Esophagus (tissue), 2 donors: Measurements from ENCODE around the gene TEX51. TPM values are rescaled to one million over a fixed set of nuclear protein-coding genes. Genes with fewer than 3 reads are reported as not detected.

Experiments used
- H3K27ac ChIP-seq, 2 donors: one replicate each; pipeline ENCODE4 v1.5.1; 2013; ENCODE audit warnings: low read depth in 2 of 2, mild to moderate bottlenecking in 2 of 2, inconsistent platforms in 1 of 2, low read length in 1 of 2, moderate library complexity in 1 of 2
- H3K27me3 ChIP-seq, 2 donors: one replicate each; pipeline ENCODE4 v1.6.1; 2013; ENCODE audit warnings: low read length in 2 of 2, control low read depth in 1 of 2, mild to moderate bottlenecking in 1 of 2; ENCODE audit not compliant: insufficient read depth in 2 of 2, control insufficient read depth in 1 of 2
- H3K36me3 ChIP-seq, 2 donors: one replicate each; pipeline ENCODE4 v1.6.1; 2013; ENCODE audit warnings: low read length in 1 of 2; ENCODE audit not compliant: control insufficient read depth in 2 of 2, insufficient read depth in 2 of 2
- H3K4me1 ChIP-seq, 2 donors: one replicate each; pipeline ENCODE4 v1.6.1; 2013; ENCODE audit warnings: low read length in 1 of 2; ENCODE audit not compliant: control insufficient read depth in 2 of 2, insufficient read depth in 2 of 2
- H3K4me3 ChIP-seq, 2 donors: one replicate each; pipeline ENCODE4 v1.5.1; 2013; ENCODE audit warnings: low read length in 2 of 2, mild to moderate bottlenecking in 2 of 2, low read depth in 1 of 2, moderate library complexity in 1 of 2
- H3K9me3 ChIP-seq, 2 donors: one replicate each; pipeline ENCODE4 v1.6.1; 2013; ENCODE audit warnings: mild to moderate bottlenecking in 2 of 2, low read depth in 1 of 2, low read length in 1 of 2, moderate library complexity in 1 of 2; ENCODE audit not compliant: control insufficient read depth in 2 of 2, insufficient read depth in 1 of 2
- WGBS, 2 donors: extraction: QIAGEN DNeasy Blood & Tissue Kit; methylation state at CpG; one replicate each; pipeline ENCODE4 v1.1.7; 2013; 5-methylcytosine and 5-hydroxymethylcytosine counted together
- polyA plus RNA-seq, 2 donors: library from polyadenylated mRNA; stranded (reverse); fragments of 200-250 nt; gene quantifications; one replicate each; pipeline ENCODE4 v1.2.3, GENCODE V29; 2013
- donor health status: healthy with polysubstance abuse.
- donor health status: Bipolar disorder and iron deficiency.

TEX51 gene
- not detected for polyA plus RNA-seq

DNA sequence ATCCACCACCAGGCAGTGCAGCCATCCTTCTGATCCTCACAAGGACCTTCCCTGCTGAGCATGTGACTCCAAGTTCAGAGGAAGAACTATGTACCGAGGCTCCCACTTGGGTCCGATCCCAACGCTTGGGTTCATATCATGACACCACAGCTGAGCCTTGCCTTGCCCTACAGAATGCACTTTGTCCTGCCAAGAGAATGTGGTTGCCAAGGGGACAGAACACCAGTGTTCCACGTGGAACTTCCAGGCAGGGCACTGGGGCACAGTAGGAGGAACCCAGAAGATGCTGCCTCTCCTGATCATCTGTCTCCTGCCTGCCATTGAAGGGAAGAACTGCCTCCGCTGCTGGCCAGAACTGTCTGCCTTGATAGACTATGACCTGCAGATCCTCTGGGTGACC lies at the start of gene TEX51:
TSS of gene TEX51 (plus strand) at position 255 of the 400 bp plus-strand sequence. CDS start at position 284, 29 bp downstream.
- Histone ChIP-seq H3K4me3 (no peak within 1 kb of the TSS), H3K27ac (no peak within 1 kb of the TSS), H3K27me3 (no peaks in the 10 kb centered on the region), H3K4me1 (no peaks in the 10 kb centered on the region), H3K9me3 (no peaks in the 10 kb centered on the region), H3K36me3 (no peaks in the 10 kb centered on the region)
- 76 to 80% methylated on average over 5 of the region's 5 CpGs for WGBS, 2 donors

DNA sequence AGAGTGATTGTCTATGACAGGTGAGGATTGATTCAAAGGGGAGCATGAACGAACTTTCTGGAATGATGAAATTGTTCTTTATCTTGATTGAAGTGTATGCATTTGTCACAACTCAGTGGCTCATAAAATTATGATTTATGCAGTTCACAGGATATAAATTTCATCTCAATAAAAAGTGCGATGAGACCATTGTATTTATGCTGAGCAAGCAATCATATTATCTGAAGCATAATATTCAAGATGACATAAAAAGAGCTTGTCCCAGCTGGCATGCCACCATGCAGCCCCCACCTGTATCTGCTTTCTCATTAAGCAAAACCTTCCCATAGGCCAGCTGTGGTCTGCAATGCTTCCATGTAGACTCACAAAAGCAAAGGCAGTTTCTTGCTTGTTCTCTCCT lies 49.6 kb upstream of the TEX51 start:
- Histone ChIP-seq H3K27ac (no peak overlapping the region), H3K36me3 (no peaks in the 10 kb centered on the region), H3K4me3 (no peak overlapping the region), H3K4me1 (no peaks in the 10 kb centered on the region), H3K9me3 (peaks cover 0 to 2% of the 10 kb centered on the region in 2 donors), H3K27me3 (no peaks in the 10 kb centered on the region)
- 66 to 73% methylated on average over 2 of the region's 2 CpGs for WGBS, 2 donors

DNA sequence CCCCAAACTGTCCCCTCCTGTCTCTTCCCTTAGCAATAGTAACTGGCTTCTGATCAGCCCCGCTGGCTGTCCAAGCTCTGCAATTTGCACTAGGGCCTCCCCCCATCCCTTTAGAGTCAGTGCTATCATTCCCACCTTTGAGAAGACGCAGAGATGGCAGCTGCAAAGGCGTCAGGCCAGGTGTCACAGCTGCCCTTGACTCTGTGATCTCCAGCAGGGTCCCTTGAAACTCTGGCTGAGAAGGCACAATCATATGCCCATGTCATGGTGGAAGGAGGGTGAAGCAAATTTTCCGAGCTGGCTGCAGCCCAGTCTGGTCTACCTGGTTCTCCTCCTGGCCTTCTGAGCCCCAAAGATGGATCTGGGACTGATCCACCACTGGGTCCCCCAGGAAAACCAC lies 49.2 kb upstream of the TEX51 start:
- H3K9me3 ChIP-seq, result peaks cover 0 to 2% of the 10 kb centered on the region in 2 donors
- H3K4me1 ChIP-seq, result no peaks in the 10 kb centered on the region
- H3K27me3 ChIP-seq, result no peaks in the 10 kb centered on the region
- no peaks in the 10 kb centered on the region for H3K36me3 ChIP-seq
- H3K4me3 ChIP-seq, result no peak overlapping the region
- 64 to 76% methylated on average over 4 of the region's 4 CpGs for WGBS, 2 donors
- H3K27ac ChIP-seq, result no peak overlapping the region

DNA sequence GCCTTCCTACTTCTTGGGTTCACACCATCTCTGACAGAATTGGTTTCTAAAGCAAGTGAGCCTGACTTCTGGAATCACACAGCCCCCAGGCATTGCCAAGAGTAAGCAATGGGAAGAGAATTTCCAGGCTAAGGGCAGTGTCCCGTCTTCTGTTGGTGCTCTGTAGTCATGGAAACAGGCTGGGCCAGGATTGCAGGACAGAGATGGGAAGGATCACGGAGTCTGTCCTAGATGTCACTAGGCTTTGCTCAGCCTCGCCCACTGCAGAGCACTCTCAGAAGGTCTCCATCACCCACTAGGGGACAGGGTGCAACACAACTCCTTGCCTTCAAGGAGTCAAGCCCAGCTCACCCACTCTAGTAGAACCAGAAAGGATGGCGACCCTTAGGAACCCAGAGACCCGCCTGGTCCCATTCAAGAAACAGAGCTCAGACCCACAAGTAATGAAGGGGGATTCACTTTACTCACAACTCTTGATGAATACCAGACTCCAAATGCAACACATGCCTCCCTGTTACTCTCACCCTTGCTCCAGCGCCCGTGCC lies 48.6 kb upstream of the TEX51 start:
- H3K27ac ChIP-seq, result no peak overlapping the region
- H3K27me3 ChIP-seq, result no peaks in the 10 kb centered on the region
- no peaks in the 10 kb centered on the region for H3K36me3 ChIP-seq
- no peak overlapping the region for H3K4me3 ChIP-seq
- 76 to 86% methylated on average over 7 of the region's 7 CpGs for WGBS, 2 donors
- H3K4me1 ChIP-seq, result no peaks in the 10 kb centered on the region
- peaks cover 0 to 2% of the 10 kb centered on the region in 2 donors for H3K9me3 ChIP-seq

DNA sequence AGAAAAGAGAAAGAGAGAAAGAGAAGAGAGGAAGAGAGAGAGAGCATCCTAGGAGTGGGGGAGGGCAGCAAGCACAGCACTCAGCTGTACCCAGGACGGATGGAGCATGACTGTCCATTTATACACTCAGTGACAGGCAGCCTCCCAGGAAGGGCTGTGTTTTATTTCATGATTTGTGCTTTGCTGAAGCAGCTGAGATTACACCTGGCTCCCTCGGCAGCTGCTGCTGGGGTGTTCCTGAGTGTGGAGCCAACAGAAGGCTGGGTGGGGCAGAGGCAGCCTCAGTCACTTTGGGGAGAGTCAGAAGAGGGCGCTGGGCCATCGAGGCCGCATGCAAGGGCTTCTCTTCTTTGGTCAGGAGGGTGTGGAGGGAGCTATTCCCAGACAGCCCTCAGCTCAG lies 47.8 kb upstream of the TEX51 start:
- Histone ChIP-seq H3K9me3 (peaks cover 0 to 2% of the 10 kb centered on the region in 2 donors), H3K36me3 (no peaks in the 10 kb centered on the region), H3K27me3 (no peaks in the 10 kb centered on the region), H3K27ac (no peak overlapping the region), H3K4me3 (no peak overlapping the region), H3K4me1 (no peaks in the 10 kb centered on the region)
- WGBS, 2 donors, result 61 to 63% methylated on average over 5 of the region's 5 CpGs

DNA sequence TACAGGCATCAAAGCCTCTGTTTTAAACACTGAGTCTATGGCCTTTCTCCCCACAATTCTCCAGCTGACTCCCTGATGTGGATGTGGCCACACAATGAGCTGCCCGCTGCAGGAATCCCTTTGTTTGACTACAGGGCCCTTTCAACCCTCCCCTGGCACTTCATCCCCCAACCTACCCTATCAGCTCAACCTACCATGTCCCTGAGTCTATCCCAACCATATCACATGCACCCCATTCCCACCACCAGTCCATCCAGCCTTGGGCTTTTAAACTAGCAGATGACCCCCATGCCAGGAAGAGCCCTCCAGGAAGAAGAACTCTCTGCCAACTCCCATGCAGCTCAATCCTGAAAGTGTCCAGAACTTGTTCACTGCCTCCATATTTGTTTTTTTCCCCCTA lies 46.9 kb upstream of the TEX51 start:
- Histone ChIP-seq H3K27ac (no peak overlapping the region), H3K9me3 (peaks cover 0 to 2% of the 10 kb centered on the region in 2 donors), H3K4me3 (no peak overlapping the region), H3K36me3 (no peaks in the 10 kb centered on the region), H3K4me1 (no peaks in the 10 kb centered on the region), H3K27me3 (no peaks in the 10 kb centered on the region)
- 70 to 75% methylated on average over 1 of the region's 1 CpG for WGBS, 2 donors

DNA sequence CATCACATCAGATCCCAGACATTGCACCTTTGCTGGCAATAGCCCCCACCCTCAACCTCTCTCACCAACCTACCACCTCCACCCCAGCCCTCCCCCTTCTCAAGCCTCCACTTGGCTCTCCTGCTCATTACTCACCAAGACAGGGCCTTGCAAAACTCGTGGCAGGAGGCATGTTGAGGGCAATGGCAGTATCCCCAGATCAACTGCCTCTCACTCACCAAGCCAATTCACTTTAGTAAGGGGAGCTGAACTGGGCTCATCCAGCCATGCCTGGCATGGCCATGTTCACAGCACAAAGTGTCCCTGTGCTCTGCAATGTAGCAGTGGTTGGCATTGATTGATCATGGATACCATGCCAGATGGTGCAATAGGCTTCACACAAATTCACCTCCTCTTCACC lies 46.3 kb upstream of the TEX51 start:
- Histone ChIP-seq H3K36me3 (no peaks in the 10 kb centered on the region), H3K27ac (no peak overlapping the region), H3K4me3 (no peak overlapping the region), H3K9me3 (peaks cover 0 to 2% of the 10 kb centered on the region in 2 donors), H3K4me1 (no peaks in the 10 kb centered on the region), H3K27me3 (no peaks in the 10 kb centered on the region)
- 28% methylated on average over 1 of the region's 1 CpG for WGBS, 2 donors

DNA sequence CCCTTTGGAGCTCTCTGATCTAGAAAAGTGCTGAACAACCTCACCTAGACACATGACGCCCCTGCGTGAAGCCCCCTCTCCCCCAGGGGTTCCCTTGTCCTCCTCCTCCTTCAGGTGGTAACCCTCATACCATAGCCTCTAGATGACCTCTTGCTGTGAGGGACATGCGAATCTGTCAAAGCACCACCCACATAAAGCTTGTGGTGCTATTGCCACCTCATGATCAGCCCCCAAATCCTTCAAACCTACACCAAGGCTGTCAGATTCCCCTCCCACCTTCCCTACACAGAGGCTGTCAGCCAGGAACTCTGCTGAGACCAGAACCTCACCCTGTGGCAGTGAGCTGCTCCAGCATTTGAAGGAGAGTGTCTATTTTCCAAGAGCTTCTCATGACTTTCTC lies 43.1 kb upstream of the TEX51 start:
- H3K27me3 ChIP-seq, result no peaks in the 10 kb centered on the region
- no peak overlapping the region for H3K4me3 ChIP-seq
- no peaks in the 10 kb centered on the region for H3K4me1 ChIP-seq
- no peaks in the 10 kb centered on the region for H3K9me3 ChIP-seq
- no peaks in the 10 kb centered on the region for H3K36me3 ChIP-seq
- no peak overlapping the region for H3K27ac ChIP-seq
- WGBS, 2 donors, result 71 to 82% methylated on average over 3 of the region's 3 CpGs

DNA sequence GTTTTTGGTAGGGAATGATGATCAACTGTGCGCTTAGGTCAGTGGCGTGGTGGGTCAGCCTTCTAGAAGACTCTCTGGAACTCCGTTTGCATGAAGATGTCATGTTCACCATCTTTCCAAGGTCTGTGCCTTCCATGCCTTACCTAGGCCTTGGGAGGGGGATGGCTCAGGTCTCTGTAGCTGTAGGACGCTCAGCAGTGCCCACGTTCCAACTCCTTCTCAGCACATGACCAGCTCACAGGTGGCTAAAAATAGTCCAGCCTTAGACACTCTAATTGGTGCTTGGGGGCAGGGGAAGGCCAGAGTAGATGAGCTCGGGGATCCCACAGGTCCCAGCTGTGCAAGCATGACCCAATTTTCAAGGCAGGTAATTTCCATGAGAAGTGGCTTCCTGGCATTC lies 42.3 kb upstream of the TEX51 start:
- WGBS, 2 donors, result 70 to 74% methylated on average over 6 of the region's 6 CpGs
- no peaks in the 10 kb centered on the region for H3K4me1 ChIP-seq

DNA sequence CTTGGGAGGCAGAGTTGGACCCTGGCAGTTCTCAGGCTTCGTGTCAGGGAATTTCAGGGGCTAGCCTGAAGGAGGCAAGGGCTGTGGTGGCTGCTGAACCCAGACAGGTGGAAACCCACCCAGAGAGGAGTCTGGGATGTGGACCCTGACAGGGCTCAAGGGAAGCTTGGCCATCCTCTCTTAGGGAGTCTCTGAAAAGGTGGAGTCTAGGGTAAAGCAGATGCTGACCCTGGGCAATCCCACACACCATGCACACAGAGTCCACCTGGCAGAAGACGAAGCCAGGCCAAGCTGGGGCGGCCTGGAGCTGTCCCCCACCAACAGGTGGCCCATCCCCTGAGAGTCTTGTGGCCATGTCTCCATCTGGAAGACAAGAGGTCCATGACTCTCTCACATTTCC lies 41.2 kb upstream of the TEX51 start:
- H3K36me3 ChIP-seq, result no peaks in the 10 kb centered on the region
- no peak overlapping the region for H3K4me3 ChIP-seq
- no peaks in the 10 kb centered on the region for H3K4me1 ChIP-seq
- H3K27ac ChIP-seq, result no peak overlapping the region
- H3K27me3 ChIP-seq, result no peaks in the 10 kb centered on the region
- H3K9me3 ChIP-seq, result no peaks in the 10 kb centered on the region
- WGBS, 2 donors, result 79 to 85% methylated on average over 3 of the region's 3 CpGs

More for the DNA sequence above, 42.3 kb upstream of the TEX51 start:
- H3K4me3 ChIP-seq, result no peak overlapping the region
- no peak overlapping the region for H3K27ac ChIP-seq
- H3K27me3 ChIP-seq, result no peaks in the 10 kb centered on the region
- no peaks in the 10 kb centered on the region for H3K9me3 ChIP-seq
- no peaks in the 10 kb centered on the region for H3K36me3 ChIP-seq
